Activated CD4-positive, alpha-beta T cell treated with anti-CD3 and anti-CD28 coated beads, Interleukin-2, amount 50 U/mL, for 24 hours (primary cell): ENCODE measurements around the gene METTL24.

Experiments
- DNase-seq, 2 donors: peaks; one replicate each; pipeline ENCODE4 v3.0.0-alpha.2; 2020; ENCODE audit warnings: low read depth in 1 of 2, low spot score in 1 of 2

The METTL24 gene

GRCh38 chr6:110201151-110201884, 156.8 kb downstream of the METTL24 start:
- DNase-seq: no peak

- DNase-seq: no peak
Measured at GRCh38 chr6:110198561-110198960, 159.6 kb downstream of the METTL24 start.

DNA sequence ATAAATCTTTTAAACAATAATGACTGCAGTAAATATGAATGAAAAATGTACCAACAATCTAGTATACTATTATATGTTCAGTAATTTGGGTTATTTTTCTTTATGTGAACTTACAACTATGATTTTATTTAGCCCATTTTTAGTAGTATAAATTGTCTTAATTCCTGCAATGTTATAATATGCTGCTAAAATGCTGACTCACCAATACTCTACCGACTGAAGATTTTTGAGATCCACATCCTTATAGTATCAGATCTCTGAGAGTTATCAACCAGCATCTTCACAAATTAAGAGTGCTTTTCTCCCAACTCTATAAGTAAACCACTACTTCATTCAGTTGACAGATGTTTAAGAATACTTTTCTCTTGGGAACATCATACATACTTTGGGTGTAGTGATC, 161.3 kb downstream of the METTL24 start:
- DNase-seq: no peak

- no peak for DNase-seq
Measured at GRCh38 chr6:110195639-110196038, 162.5 kb downstream of the METTL24 start.
